Gastrocnemius medialis (tissue), 4 donors: ENCODE data around the gene DOCK11. TPM values are rescaled to one million over a fixed set of nuclear protein-coding genes. Genes with fewer than 3 reads are reported as not detected.

ENCODE experiments used
- ATAC-seq, 2 donors: fragments of 150-250 bp; one replicate each; pipeline ENCODE4 v1.9.1; 2016
- DNase-seq, 2 donors: peaks; one replicate each; pipeline ENCODE4 v3.0.0-alpha.2; 2019
- H3K27ac ChIP-seq, 4 donors: fragments of 200-600 bp; sonication (generic); 1 replicate in 1 of 4; 2 replicates in 3 of 4; pipeline ENCODE4 v1.5.1; 2016 to 2018; ENCODE audit warnings: mild to moderate bottlenecking in 2 of 4, moderate library complexity in 1 of 4
- H3K27me3 ChIP-seq, 3 donors: fragments of 200-600 bp; sonication (generic) in 2 of 3; 1 replicate in 1 of 3; 2 replicates in 2 of 3; pipeline versions ENCODE4 v1.5.1 to v1.6.0; 2016 to 2019; ENCODE audit warnings: mild to moderate bottlenecking in 1 of 3, moderate library complexity in 1 of 3
- H3K36me3 ChIP-seq, 2 donors: fragments of 200-600 bp; sonication (generic) in 1 of 2; one replicate each; pipeline ENCODE4 v1.5.1; 2017 to 2018
- H3K4me1 ChIP-seq, 2 donors: fragments of 200-600 bp; sonication (generic) in 1 of 2; one replicate each; pipeline ENCODE4 v1.5.1; 2016 to 2017; ENCODE audit warnings: mild to moderate bottlenecking in 2 of 2
- H3K4me3 ChIP-seq, 4 donors: fragments of 200-600 bp; sonication (generic) in 3 of 4; 1 replicate in 1 of 4; 2 replicates in 3 of 4; pipeline ENCODE4 v1.5.1; 2016 to 2019; ENCODE audit warnings: mild to moderate bottlenecking in 2 of 4
- H3K9me3 ChIP-seq, 3 donors: fragments of 200-600 bp; sonication (generic) in 2 of 3; 1 replicate in 1 of 3; 2 replicates in 2 of 3; pipeline ENCODE4 v1.5.1; 2016 to 2019
- CTCF ChIP-seq, 5 experiments: fragments of 450-650 bp in 3 of 5; fragments of 200-600 bp in 2 of 5; sonication (generic) in 2 of 5; IDR thresholded peaks in 4 of 5; conservative IDR thresholded peaks in 1 of 5; 1 replicate in 4 of 5; 2 replicates in 1 of 5; pipeline ENCODE4 v1.5.1; 2016 to 2019; ENCODE audit warnings: antibody characterized with exemption in 5 of 5, mild to moderate bottlenecking in 3 of 5, moderate library complexity in 3 of 5
- POLR2A ChIP-seq, 2 donors: fragments of 450-650 bp; IDR thresholded peaks; one replicate each; pipeline ENCODE4 v1.6.1; 2017; ENCODE audit warnings: antibody characterized with exemption in 2 of 2, mild to moderate bottlenecking in 2 of 2, moderate library complexity in 2 of 2
- in situ Hi-C, 4 donors: fragments of 200-750 bp; cut with MboI; loops; one replicate each; pipeline versions ENCODE4 v1.15.0 to v1.8.0; 2017; ENCODE audit warnings: low sequenced_read_pairs in 4 of 4
- intact Hi-C: fragments of 100-400 bp; cut with DNase I; formaldehyde crosslinking; loops from one replicate; pipeline ENCODE4 v1.15.1; 2023; ENCODE audit warnings: low total_unique reads
- total RNA-seq, 4 donors: library from RNA; depleted of rRNA; stranded (reverse); fragments of >200 nt; gene quantifications; one replicate each; pipeline versions ENCODE4 v1.1.0 to v1.2.3, GENCODE V29; 2016

The DOCK11 gene
- total RNA-seq, 4 donors from 2014 or later, result 2.3 to 5.7 (median 3.2) TPM

GRCh38 chrX:118548841-118549240 lies 53.2 kb downstream of the DOCK11 start:
- intact Hi-C loops (no loop called here), in situ Hi-C loops (no loop called here)
- H3K4me1 ChIP-seq, result no peaks in the 10 kb centered on the region
- no peak overlapping the region for H3K27ac ChIP-seq
- no peaks in the 10 kb centered on the region for H3K27me3 ChIP-seq
- H3K9me3 ChIP-seq, result no peaks in the 10 kb centered on the region
- H3K4me3 ChIP-seq, result no peak overlapping the region
- DNase-seq (no peak), ATAC-seq (no peak)
- no peak for TF ChIP-seq CTCF (IDR thresholded peaks at IDR 0.05 in 4 of 5, conservative IDR thresholded peaks at IDR 0.05 in 1 of 5)
- TF ChIP-seq POLR2A (IDR thresholded peaks at IDR 0.05), result no peak
- H3K36me3 ChIP-seq, result no peaks in the 10 kb centered on the region

GRCh38 chrX:118550792-118551191 lies 55.2 kb downstream of the DOCK11 start:
- ATAC-seq, result no peak
- no peaks in the 10 kb centered on the region for H3K36me3 ChIP-seq
- TF ChIP-seq CTCF (IDR thresholded peaks at IDR 0.05 in 4 of 5, conservative IDR thresholded peaks at IDR 0.05 in 1 of 5) (no peak), POLR2A (IDR thresholded peaks at IDR 0.05) (no peak)
- H3K9me3 ChIP-seq, result no peaks in the 10 kb centered on the region
- H3K27ac ChIP-seq, result no peak overlapping the region
- no peak overlapping the region for H3K4me3 ChIP-seq
- DNase-seq, result no peak
- in situ Hi-C loops, result no loop called here
- no peaks in the 10 kb centered on the region for H3K27me3 ChIP-seq
- no peaks in the 10 kb centered on the region for H3K4me1 ChIP-seq
- intact Hi-C loops, result no loop called here

- ATAC-seq (no peak), DNase-seq (no peak)
- Histone ChIP-seq H3K27ac (no peak overlapping the region), H3K27me3 (no peaks in the 10 kb centered on the region), H3K36me3 (no peaks in the 10 kb centered on the region), H3K4me3 (no peak overlapping the region), H3K9me3 (no peaks in the 10 kb centered on the region), H3K4me1 (no peaks in the 10 kb centered on the region)
- intact Hi-C loops, result no loop called here
- in situ Hi-C loops, result no loop called here
- no peak for TF ChIP-seq CTCF (IDR thresholded peaks at IDR 0.05 in 4 of 5, conservative IDR thresholded peaks at IDR 0.05 in 1 of 5)
- TF ChIP-seq POLR2A (IDR thresholded peaks at IDR 0.05), result no peak
Measured at GRCh38 chrX:118551426-118551825, 55.8 kb downstream of the DOCK11 start.

GRCh38 chrX:118552121-118552900 lies 56.7 kb downstream of the DOCK11 start:
- Histone ChIP-seq H3K9me3 (no peaks in the 10 kb centered on the region), H3K4me3 (no peak overlapping the region), H3K36me3 (no peaks in the 10 kb centered on the region), H3K27ac (no peak overlapping the region), H3K4me1 (no peaks in the 10 kb centered on the region), H3K27me3 (no peaks in the 10 kb centered on the region)
- in situ Hi-C loops (no loop called here), intact Hi-C loops (no loop called here)
- TF ChIP-seq POLR2A (IDR thresholded peaks at IDR 0.05), result no peak
- TF ChIP-seq CTCF (IDR thresholded peaks at IDR 0.05 in 4 of 5, conservative IDR thresholded peaks at IDR 0.05 in 1 of 5), result no peak
- DNase-seq (peak; percentile 5 to 20), ATAC-seq (no peak)
